PFSK-1 (cell line): ENCODE results near the gene FARP2.

ENCODE experiments used
- FOXP2 ChIP-seq: optimal IDR thresholded peaks from 2 replicates; pipeline ENCODE3; 2011; ENCODE audit warnings: borderline replicate concordance, control low read depth, inconsistent platforms; ENCODE audit not compliant: insufficient read depth; ENCODE audit errors: extremely low read length, extremely low read depth
- POLR2AphosphoS5 ChIP-seq: IDR thresholded peaks from 2 replicates; pipeline ENCODE4 v1.6.1; 2012; ENCODE audit warnings: low read depth, mild to moderate bottlenecking, control low read depth, low read length, moderate library complexity
- SIN3A ChIP-seq: IDR thresholded peaks from 2 replicates; pipeline ENCODE4 v1.6.1; 2012; ENCODE audit warnings: mild to moderate bottlenecking, low read length, moderate library complexity, borderline replicate concordance; ENCODE audit not compliant: insufficient read depth
- TAF1 ChIP-seq: IDR thresholded peaks from 2 replicates; pipeline ENCODE4 v1.6.1; 2012; ENCODE audit warnings: low read length, control low read depth, borderline replicate concordance; ENCODE audit not compliant: insufficient read depth
- TF ChIP-seq, protein P1 (sequence below), 2 experiments: IDR thresholded peaks; 2 replicates each; pipeline versions ENCODE4 v1.6.1 to v1.8.0; 2011 to 2012; ENCODE audit warnings: low read depth in 2 of 2, low read length in 2 of 2, control low read depth in 1 of 2, inconsistent platforms in 1 of 2, mild to moderate bottlenecking in 1 of 2, moderate library complexity in 1 of 2; ENCODE audit not compliant: insufficient read depth in 1 of 2

DNA sequence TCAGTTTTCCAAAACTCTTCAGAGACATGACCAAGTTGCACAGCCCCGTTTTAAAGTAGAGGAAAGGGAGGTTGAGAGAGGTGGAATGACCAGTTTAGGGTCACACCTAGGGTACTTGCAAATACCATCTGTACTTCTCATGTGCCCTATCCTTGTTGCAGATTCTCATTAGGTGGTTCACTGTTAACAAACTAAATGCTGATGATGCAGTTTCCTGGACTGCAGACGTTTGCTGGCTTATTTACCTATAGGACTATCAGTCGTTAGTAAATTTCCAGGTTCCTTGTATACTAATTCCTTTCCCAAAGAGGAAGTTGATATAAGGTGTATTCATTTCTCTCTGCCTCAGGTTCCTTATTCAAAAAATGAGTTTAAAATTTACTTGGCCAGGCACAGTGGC lies 1.4 kb downstream of the FARP2 start:
- TF ChIP-seq POLR2AphosphoS5 (no peak), TAF1 (no peak), FOXP2 (no peak), SIN3A (no peak)
- TF ChIP-seq, protein P1, sequence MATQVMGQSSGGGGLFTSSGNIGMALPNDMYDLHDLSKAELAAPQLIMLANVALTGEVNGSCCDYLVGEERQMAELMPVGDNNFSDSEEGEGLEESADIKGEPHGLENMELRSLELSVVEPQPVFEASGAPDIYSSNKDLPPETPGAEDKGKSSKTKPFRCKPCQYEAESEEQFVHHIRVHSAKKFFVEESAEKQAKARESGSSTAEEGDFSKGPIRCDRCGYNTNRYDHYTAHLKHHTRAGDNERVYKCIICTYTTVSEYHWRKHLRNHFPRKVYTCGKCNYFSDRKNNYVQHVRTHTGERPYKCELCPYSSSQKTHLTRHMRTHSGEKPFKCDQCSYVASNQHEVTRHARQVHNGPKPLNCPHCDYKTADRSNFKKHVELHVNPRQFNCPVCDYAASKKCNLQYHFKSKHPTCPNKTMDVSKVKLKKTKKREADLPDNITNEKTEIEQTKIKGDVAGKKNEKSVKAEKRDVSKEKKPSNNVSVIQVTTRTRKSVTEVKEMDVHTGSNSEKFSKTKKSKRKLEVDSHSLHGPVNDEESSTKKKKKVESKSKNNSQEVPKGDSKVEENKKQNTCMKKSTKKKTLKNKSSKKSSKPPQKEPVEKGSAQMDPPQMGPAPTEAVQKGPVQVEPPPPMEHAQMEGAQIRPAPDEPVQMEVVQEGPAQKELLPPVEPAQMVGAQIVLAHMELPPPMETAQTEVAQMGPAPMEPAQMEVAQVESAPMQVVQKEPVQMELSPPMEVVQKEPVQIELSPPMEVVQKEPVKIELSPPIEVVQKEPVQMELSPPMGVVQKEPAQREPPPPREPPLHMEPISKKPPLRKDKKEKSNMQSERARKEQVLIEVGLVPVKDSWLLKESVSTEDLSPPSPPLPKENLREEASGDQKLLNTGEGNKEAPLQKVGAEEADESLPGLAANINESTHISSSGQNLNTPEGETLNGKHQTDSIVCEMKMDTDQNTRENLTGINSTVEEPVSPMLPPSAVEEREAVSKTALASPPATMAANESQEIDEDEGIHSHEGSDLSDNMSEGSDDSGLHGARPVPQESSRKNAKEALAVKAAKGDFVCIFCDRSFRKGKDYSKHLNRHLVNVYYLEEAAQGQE (IDR thresholded peaks at IDR 0.05; ENCODE audit: insufficient read depth in 1 of 2, low read depth in 2 of 2, low read length in 2 of 2) = no peak
